NCI-H2196 (cell line): ENCODE results near the gene DOK7.
"Not testable (repeated sequence)": the region's sequence is repeated elsewhere in the genome, so short reads cannot be mapped to it uniquely, and the experiment has no call there.

Source experiments
- DNase-seq: peaks from one replicate; lab custom pipeline; 2025; ENCODE audit not compliant: unreplicated experiment; lab: John Stamatoyannopoulos, UW

The DOK7 gene

DNA sequence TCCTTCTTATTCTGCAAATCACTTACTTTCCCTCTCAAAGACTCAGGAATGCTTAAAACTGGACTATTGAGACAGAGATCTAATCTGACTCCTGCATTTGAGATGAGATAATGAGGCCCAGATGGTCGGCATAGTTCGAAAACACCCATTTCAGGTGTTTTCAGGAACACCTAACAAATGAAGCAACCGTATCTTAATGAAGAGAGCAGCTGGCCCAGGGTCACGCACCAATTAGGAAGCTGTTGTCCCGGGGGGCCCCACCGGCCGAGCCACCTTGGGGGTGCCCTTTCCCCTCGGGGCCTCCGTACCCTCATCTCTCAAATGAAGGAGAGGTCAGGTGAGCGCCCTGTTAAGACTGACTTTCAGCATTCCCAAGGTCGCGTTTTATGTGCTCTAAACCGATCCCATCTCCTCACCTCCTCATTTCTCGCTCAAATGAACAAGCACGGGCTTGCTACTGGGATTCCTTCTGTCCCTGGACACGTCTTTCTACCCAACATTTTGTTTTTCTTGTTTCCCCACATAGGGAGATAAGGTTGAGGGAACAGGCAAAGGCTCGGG, 68.3 kb downstream of the DOK7 start:
- no peak for DNase-seq

GRCh38 chr4:3531879-3532750, 69.0 kb downstream of the DOK7 start, which contains the start of gene LRPAP1:
Gene LRPAP1, minus strand, starts transcription at chr4:3532422. Its CDS starts 10 bp downstream, at chr4:3532412.
- DNase-seq, result peak; percentile 89

GRCh38 chr4:3532751-3533422, 69.8 kb downstream of the DOK7 start:
- DNase-seq, result no peak

- no peak for DNase-seq
These were observed 70.3 kb downstream of the DOK7 start for GRCh38 chr4:3533423-3533820.

GRCh38 chr4:3535812-3536211, 72.7 kb downstream of the DOK7 start:
- not testable (repeated sequence) for DNase-seq

DNA sequence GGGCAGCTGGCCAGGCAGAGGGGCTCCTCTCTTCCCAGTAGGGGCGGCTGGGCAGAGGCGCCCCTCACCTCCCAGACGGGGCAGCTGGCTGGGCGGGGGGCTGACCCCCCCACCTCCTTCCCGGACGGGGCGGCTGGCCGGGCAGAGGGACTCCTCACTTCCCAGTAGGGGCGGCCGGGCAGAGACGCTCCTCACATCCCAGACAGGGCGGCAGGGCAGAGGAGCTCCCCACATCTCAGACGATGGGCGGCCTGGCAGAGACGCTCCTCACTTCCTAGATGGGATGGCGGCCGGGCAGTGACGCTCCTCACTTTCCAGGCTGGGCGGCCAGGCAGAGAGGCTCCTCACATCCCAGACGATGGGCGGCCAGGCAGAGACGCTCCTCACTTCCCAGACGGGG, 75.8 kb downstream of the DOK7 start:
- DNase-seq, result not testable (repeated sequence)

DNA sequence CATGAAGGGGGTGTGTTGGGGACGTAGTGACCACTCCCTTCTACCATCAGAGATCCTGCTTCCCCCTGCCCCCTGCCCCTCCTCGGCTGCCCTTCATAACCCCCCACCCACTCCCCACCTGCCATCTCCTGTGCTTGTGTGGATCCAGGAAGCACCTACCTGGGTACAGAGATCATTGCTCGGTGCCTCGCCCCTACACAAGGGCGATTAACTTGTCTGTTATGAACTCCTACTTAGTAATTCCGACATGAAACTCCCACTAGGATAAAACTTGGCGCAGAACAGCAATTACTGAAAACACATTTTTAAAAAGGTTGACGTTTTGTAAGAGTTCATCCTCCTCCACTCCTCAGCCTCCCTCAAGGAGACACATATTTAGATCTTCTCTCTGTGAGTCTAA, 80.3 kb downstream of the DOK7 start:
- DNase-seq, result not testable (repeated sequence)
